NCI-H1105 (cell line): ENCODE data around the gene ZFPM1.
"Not testable (repeated sequence)": the region's sequence is repeated elsewhere in the genome, so short reads cannot be mapped to it uniquely, and the experiment has no call there.

ENCODE experiments used
- DNase-seq: peaks from one replicate; lab custom pipeline; 2025; lab: John Stamatoyannopoulos, UW

Gene ZFPM1

GRCh38 chr16:88480829-88481228, 27.7 kb downstream of the ZFPM1 start:
- DNase-seq, result no peak

- no peak for DNase-seq
Observed at GRCh38 chr16:88481851-88482250, 28.8 kb downstream of the ZFPM1 start.

GRCh38 chr16:88482630-88483391, 29.7 kb downstream of the ZFPM1 start:
- no peak for DNase-seq

- DNase-seq, result no peak
Observed at GRCh38 chr16:88483392-88483641, 30.2 kb downstream of the ZFPM1 start.

GRCh38 chr16:88484505-88485365, 31.7 kb downstream of the ZFPM1 start:
- DNase-seq, result no peak

- DNase-seq, result not testable (repeated sequence)
Observed at GRCh38 chr16:88485366-88485741, 32.3 kb downstream of the ZFPM1 start.

- no peak for DNase-seq
Observed at GRCh38 chr16:88486398-88487123, 33.5 kb downstream of the ZFPM1 start.

GRCh38 chr16:88487124-88487432, 34.0 kb downstream of the ZFPM1 start:
- DNase-seq, result no peak

GRCh38 chr16:88487920-88488851, 35.1 kb downstream of the ZFPM1 start:
- DNase-seq, result no peak

- DNase-seq, result no peak
Observed at GRCh38 chr16:88489163-88489741, 36.2 kb downstream of the ZFPM1 start.

- no peak for DNase-seq
Observed at GRCh38 chr16:88491001-88491559, 38.0 kb downstream of the ZFPM1 start.

GRCh38 chr16:88491560-88492310, 38.7 kb downstream of the ZFPM1 start:
- no peak for DNase-seq

GRCh38 chr16:88493879-88494278, 40.8 kb downstream of the ZFPM1 start:
- DNase-seq, result no peak

- no peak for DNase-seq
Observed at GRCh38 chr16:88494335-88495154, 41.5 kb downstream of the ZFPM1 start.

GRCh38 chr16:88495268-88495772, 42.2 kb downstream of the ZFPM1 start:
- DNase-seq, result no peak

- DNase-seq, result no peak
Observed at GRCh38 chr16:88497561-88498462, 44.7 kb downstream of the ZFPM1 start.

- no peak for DNase-seq
Observed at GRCh38 chr16:88498576-88499208, 45.6 kb downstream of the ZFPM1 start.

GRCh38 chr16:88499292-88499691, 46.2 kb downstream of the ZFPM1 start:
- no peak for DNase-seq
